MM.1S (cell line): ENCODE data around the gene CRTC3.

Experiments
- DNase-seq: peaks from one replicate; pipeline ENCODE4 v3.0.0-alpha.2; 2015
- H2AFZ ChIP-seq: fragments of 300-600 bp; sonication (generic); 2 replicates; pipeline ENCODE4 v1.6.0; 2016; ENCODE audit warnings: antibody characterized with exemption, low read length
- H3F3A ChIP-seq: fragments of 300-600 bp; sonication (generic); 2 replicates; pipeline ENCODE4 v1.6.1; 2016; ENCODE audit warnings: mild to moderate bottlenecking, antibody characterized with exemption, low read length, moderate library complexity, mixed read lengths; ENCODE audit not compliant: insufficient read depth
- H3K27ac ChIP-seq: fragments of 300-600 bp; sonication (generic); 2 replicates; pipeline ENCODE4 v1.5.1; 2016; ENCODE audit warnings: mild to moderate bottlenecking, low read length
- H3K27me3 ChIP-seq: fragments of 300-600 bp; sonication (generic); replicated peaks from 2 replicates; pipeline ENCODE4 v1.6.0; 2016; ENCODE audit warnings: low read length; ENCODE audit not compliant: insufficient read depth
- H3K36me3 ChIP-seq: fragments of 300-600 bp; sonication (generic); replicated peaks from 2 replicates; pipeline ENCODE4 v1.6.1; 2016; ENCODE audit warnings: mild to moderate bottlenecking, low read length, mixed read lengths; ENCODE audit not compliant: insufficient read depth
- H3K4me1 ChIP-seq: fragments of 300-600 bp; sonication (generic); 2 replicates; pipeline ENCODE4 v1.6.1; 2016; ENCODE audit warnings: low read length, mixed read lengths
- H3K4me2 ChIP-seq: fragments of 300-600 bp; sonication (generic); 2 replicates; pipeline ENCODE4 v1.6.0; 2016; ENCODE audit warnings: low read depth, low read length
- H3K4me3 ChIP-seq: fragments of 300-600 bp; sonication (generic); 2 replicates; pipeline ENCODE4 v1.5.1; 2016; ENCODE audit warnings: low read length, mixed read lengths
- H3K79me2 ChIP-seq: fragments of 300-600 bp; sonication (generic); 2 replicates; pipeline ENCODE4 v1.6.1; 2016; ENCODE audit warnings: mixed run types, low read length, mixed read lengths
- H3K9ac ChIP-seq: fragments of 300-600 bp; sonication (generic); 2 replicates; pipeline ENCODE4 v1.6.1; 2016; ENCODE audit warnings: low read length, mixed read lengths
- H3K9me2 ChIP-seq: fragments of 300-600 bp; sonication (generic); replicated peaks from 2 replicates; pipeline ENCODE4 v1.6.1; 2016; ENCODE audit warnings: mild to moderate bottlenecking, low read length, mixed read lengths; ENCODE audit not compliant: insufficient read depth
- H3K9me3 ChIP-seq: fragments of 300-600 bp; sonication (generic); replicated peaks from 2 replicates; pipeline ENCODE4 v1.6.1; 2016; ENCODE audit warnings: mild to moderate bottlenecking, low read length, mixed read lengths; ENCODE audit not compliant: insufficient read depth
- H4K20me1 ChIP-seq: fragments of 300-600 bp; sonication (generic); 2 replicates; pipeline ENCODE4 v1.6.1; 2016; ENCODE audit warnings: mild to moderate bottlenecking, low read length, moderate library complexity, mixed read lengths; ENCODE audit not compliant: insufficient read depth
- EZH2 ChIP-seq: fragments of 300-600 bp; sonication (generic); optimal IDR thresholded peaks from 2 replicates; pipeline ENCODE3; 2017; ENCODE audit warnings: low read depth, mild to moderate bottlenecking, antibody characterized with exemption, low read length, mixed read lengths
- EZH2phosphoT487 ChIP-seq: fragments of 300-600 bp; sonication (generic); IDR thresholded peaks from 2 replicates; pipeline ENCODE4 v1.6.1; 2018; ENCODE audit warnings: antibody characterized with exemption, low read length
- TF ChIP-seq, protein P1 (sequence below): fragments of 300-600 bp; sonication (generic); IDR thresholded peaks from 2 replicates; pipeline ENCODE4 v1.5.1; 2016; ENCODE audit warnings: antibody characterized with exemption, low read length, mixed read lengths

The CRTC3 gene

DNA sequence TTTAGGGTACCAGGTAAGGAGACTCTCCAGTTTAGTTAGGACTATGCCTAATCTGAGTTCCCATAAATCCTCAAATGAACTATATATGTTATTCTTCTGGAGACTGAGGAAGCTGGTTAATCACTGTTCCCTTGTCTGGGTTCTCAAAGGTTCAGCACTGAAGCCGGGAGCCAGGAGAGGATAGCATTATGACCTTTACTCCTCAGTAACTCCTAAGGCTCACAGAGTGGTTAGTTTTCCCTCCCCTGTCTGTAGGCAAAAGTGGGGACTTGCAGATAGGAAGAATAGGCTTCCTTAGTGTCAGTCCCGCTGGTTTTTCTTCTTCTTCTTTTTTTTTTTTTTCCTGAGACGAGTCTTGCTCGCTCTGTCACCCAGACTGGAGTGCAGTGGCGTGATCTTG lies 50.4 kb downstream of the CRTC3 start:
- TF ChIP-seq, protein P1, sequence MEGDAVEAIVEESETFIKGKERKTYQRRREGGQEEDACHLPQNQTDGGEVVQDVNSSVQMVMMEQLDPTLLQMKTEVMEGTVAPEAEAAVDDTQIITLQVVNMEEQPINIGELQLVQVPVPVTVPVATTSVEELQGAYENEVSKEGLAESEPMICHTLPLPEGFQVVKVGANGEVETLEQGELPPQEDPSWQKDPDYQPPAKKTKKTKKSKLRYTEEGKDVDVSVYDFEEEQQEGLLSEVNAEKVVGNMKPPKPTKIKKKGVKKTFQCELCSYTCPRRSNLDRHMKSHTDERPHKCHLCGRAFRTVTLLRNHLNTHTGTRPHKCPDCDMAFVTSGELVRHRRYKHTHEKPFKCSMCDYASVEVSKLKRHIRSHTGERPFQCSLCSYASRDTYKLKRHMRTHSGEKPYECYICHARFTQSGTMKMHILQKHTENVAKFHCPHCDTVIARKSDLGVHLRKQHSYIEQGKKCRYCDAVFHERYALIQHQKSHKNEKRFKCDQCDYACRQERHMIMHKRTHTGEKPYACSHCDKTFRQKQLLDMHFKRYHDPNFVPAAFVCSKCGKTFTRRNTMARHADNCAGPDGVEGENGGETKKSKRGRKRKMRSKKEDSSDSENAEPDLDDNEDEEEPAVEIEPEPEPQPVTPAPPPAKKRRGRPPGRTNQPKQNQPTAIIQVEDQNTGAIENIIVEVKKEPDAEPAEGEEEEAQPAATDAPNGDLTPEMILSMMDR: no peak
- no peak for TF ChIP-seq EZH2phosphoT487
- TF ChIP-seq EZH2: no peak
- H3K79me2 ChIP-seq: no peaks in the 10 kb centered on the region
- H3K4me2 ChIP-seq: no peak overlapping the region
- no peak overlapping the region for H3K4me3 ChIP-seq
- no peaks in the 10 kb centered on the region for H3K9me3 ChIP-seq
- H3K27me3 ChIP-seq: no peaks in the 10 kb centered on the region
- no peaks in the 10 kb centered on the region for H3K9me2 ChIP-seq
- no peak overlapping the region for H2AFZ ChIP-seq
- no peak for DNase-seq
- H3K36me3 ChIP-seq: no peaks in the 10 kb centered on the region
- no peaks in the 10 kb centered on the region for H4K20me1 ChIP-seq
- no peak overlapping the region for H3K9ac ChIP-seq
- no peaks in the 10 kb centered on the region for H3K4me1 ChIP-seq
- no peaks in the 10 kb centered on the region; the same call in 1 of the 2 replicates for H3F3A ChIP-seq
- no peak overlapping the region for H3K27ac ChIP-seq

DNA sequence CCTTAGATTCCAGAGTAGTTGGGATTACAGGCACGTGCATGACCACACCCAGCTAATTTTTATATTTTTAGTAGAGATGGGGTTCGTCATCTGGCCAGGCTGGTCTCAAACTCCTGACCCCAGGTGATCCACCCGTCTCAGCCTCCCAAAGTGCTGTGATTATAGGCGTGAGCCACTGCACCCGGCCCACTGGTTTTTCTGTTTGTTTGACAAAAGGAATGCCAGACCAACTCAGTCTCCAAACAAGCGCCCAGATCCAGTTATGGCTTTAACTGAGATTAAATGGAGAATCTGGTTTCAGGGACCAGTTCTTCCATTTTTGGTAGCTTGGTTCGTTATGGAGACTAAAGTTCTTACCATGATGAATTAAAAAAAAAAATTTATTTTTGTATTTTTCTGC lies 50.8 kb downstream of the CRTC3 start:
- Histone ChIP-seq H3K4me3 (no peak overlapping the region), H3K9ac (no peak overlapping the region), H3K27me3 (no peaks in the 10 kb centered on the region), H2AFZ (no peak overlapping the region), H3F3A (no peaks in the 10 kb centered on the region; the same call in 1 of the 2 replicates), H3K9me2 (no peaks in the 10 kb centered on the region), H3K4me2 (no peak overlapping the region), H3K27ac (no peak overlapping the region), H3K36me3 (no peaks in the 10 kb centered on the region), H3K9me3 (no peaks in the 10 kb centered on the region), H3K4me1 (no peaks in the 10 kb centered on the region), H3K79me2 (no peaks in the 10 kb centered on the region), H4K20me1 (no peaks in the 10 kb centered on the region)
- DNase-seq: no peak
- TF ChIP-seq EZH2 (no peak), EZH2phosphoT487 (no peak)
- TF ChIP-seq, protein P1: no peak

DNA sequence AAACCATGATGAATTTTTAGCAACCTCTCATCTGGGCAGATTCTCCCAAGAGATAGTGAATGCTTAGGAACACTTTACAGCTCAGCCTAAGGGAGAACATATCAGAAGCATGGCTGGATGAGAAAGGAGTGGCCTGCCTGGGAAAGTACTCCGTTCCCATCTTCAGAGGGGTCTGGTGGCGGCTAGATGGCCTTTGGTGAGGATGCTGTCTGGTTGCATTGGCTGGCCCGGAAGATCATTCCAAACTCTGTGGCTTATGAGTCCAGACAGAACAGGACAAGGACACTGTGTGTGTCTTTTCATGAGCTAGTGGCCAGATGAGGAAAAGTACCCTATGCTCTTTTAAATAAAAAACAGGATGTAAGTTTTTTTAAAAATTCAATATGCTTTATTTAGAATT lies 51.2 kb downstream of the CRTC3 start:
- H3F3A ChIP-seq: no peaks in the 10 kb centered on the region
- no peaks in the 10 kb centered on the region for H3K9me3 ChIP-seq
- H3K36me3 ChIP-seq: no peaks in the 10 kb centered on the region
- H4K20me1 ChIP-seq: no peaks in the 10 kb centered on the region
- no peaks in the 10 kb centered on the region for H3K27me3 ChIP-seq
- H3K4me1 ChIP-seq: no peaks in the 10 kb centered on the region
- no peak overlapping the region for H2AFZ ChIP-seq
- no peak for TF ChIP-seq EZH2
- TF ChIP-seq EZH2phosphoT487: no peak
- no peak overlapping the region for H3K9ac ChIP-seq
- H3K4me2 ChIP-seq: no peak overlapping the region
- H3K9me2 ChIP-seq: no peaks in the 10 kb centered on the region
- H3K4me3 ChIP-seq: no peak overlapping the region
- H3K27ac ChIP-seq: no peak overlapping the region
- no peak for DNase-seq
- H3K79me2 ChIP-seq: no peaks in the 10 kb centered on the region

DNA sequence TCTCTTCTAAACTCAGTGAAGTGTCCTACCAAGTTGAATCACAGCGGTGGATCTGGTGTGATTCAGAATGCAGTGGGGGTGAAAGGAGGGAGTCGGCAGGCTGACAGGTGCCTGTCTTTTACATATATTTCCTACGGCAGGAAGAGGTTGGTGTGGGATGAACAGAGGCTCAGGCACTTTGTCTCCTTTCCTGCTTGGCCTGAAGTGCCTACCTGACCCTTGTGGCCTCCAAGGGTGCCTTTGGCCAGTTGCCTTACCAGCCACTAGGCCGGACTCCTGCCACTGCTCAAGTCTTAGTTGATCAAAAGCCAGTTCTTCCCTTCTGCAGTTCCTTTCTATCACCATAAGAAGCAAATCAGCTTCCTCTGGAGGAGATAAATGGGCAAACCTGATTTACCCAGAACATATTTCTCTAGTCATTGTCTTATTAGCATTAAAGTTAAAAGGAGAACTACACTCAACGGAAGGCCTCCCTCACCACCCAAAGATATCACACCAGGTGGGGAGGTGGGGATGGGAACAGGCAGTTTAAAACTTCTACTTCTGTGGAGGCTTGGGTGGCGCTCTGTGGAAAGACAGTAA lies 52.1 kb downstream of the CRTC3 start:
- H3K27ac ChIP-seq: no peak overlapping the region
- H3K4me2 ChIP-seq: no peak overlapping the region

More for the DNA sequence above, 52.1 kb downstream of the CRTC3 start:
- H3K79me2 ChIP-seq: no peaks in the 10 kb centered on the region
- H3K4me1 ChIP-seq: no peaks in the 10 kb centered on the region
- no peaks in the 10 kb centered on the region for H3K9me3 ChIP-seq
- no peaks in the 10 kb centered on the region for H3K36me3 ChIP-seq
- no peak overlapping the region for H2AFZ ChIP-seq
- H4K20me1 ChIP-seq: no peaks in the 10 kb centered on the region
- no peak overlapping the region for H3K4me3 ChIP-seq
- no peaks in the 10 kb centered on the region for H3K27me3 ChIP-seq
- no peaks in the 10 kb centered on the region for H3K9me2 ChIP-seq
- no peaks in the 10 kb centered on the region for H3F3A ChIP-seq
- DNase-seq: no peak
- TF ChIP-seq EZH2phosphoT487: no peak
- TF ChIP-seq EZH2: no peak
- TF ChIP-seq, protein P1: no peak
- no peak overlapping the region for H3K9ac ChIP-seq
